ENCODE results near the gene CENPT. TPM values are rescaled to one million over a fixed set of nuclear protein-coding genes. Genes with fewer than 3 reads are reported as not detected.

The CENPT gene
- total RNA-seq, 1 experiment from 2014 or later: 60.9 TPM

DNA sequence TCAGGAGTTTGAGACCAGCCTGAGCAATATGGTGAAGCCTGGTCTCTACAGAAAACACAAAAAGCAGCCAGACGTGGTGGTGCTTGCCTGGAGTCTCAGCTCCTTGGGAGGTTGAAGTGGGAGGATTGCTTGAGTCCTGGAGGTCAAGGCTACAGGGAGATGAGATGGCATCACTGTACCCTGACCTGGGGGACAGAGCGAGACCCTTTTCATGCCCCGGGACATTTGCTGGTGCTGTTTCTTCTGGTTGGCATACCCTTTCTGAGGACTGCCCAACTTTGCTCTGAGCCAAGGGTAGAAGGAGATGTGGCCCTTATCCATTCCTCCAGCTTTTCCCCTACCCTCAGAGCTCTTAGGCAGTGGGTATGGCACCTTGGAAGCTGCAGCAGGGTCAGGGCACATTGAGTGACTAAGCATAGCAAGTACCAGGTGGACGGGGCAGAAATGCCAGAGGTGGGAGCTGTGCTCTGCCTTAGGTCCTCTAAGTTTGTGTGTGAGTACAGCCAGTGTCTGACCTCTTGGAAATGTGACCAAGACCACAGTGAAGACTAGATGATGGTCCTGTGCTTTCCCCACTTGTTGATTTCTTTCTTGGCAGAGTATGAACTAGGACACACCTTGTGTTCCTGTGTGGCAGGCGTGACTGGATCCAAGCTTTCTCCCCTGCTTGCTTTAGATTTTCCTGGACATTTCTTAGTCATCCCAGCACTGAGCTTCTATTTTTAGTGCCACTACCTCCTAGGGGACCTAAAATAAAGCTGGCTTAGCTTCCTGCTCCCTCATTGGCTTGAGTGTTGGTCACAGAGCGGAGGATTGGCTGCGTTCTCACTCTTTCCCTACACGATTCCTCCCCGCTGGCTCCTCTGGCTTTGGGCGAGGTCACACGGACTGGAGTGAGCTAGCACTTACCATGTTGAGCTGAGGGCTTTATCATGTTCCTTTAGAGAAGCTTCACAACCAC, 15.4 kb upstream of the CENPT start:
- peaks cover 3% of the 10 kb centered on the region for H4K20me1 ChIP-seq (ENCODE audit: control insufficient read depth, insufficient read depth, insufficient read length)
- no peak overlapping the region for H2BK5ac ChIP-seq (ENCODE audit: insufficient read length, low read length)
- H4K91ac ChIP-seq (ENCODE audit: insufficient read length, low read depth, low read length): no peak overlapping the region
- 0 out of 2 replicates have a peak, but pooled peaks cover 2% of the 10 kb centered on the region for H3K4me1 ChIP-seq (ENCODE audit: insufficient read depth, low read length)
- H3K14ac ChIP-seq (ENCODE audit: insufficient read depth, low read length): no peak overlapping the region
- no peak overlapping the region for H2BK15ac ChIP-seq (ENCODE audit: low read depth, low read length)
- no peak overlapping the region for H3K56ac ChIP-seq (ENCODE audit: insufficient read length, low read depth, low read length)
- no peak for DNase-seq
- H3K4me1 Mint-ChIP-seq: peaks cover 19 to 30% of the 10 kb centered on the region in 2 experiments
- H3K9ac ChIP-seq (ENCODE audit: extremely low read depth, insufficient read length, low read length): no peak overlapping the region
- no peaks in the 10 kb centered on the region for H3K9me3 ChIP-seq (ENCODE audit: control insufficient read depth, low read depth, low read length)
- peaks cover 3% of the 10 kb centered on the region for H3K79me1 ChIP-seq (ENCODE audit: insufficient read depth, low read depth, low read length, poor library complexity, severe bottlenecking)
- H3K4me2 ChIP-seq (ENCODE audit: insufficient read depth, insufficient read length, low read length): no peak overlapping the region
- H3K79me2 ChIP-seq (ENCODE audit: insufficient read depth, low read length): peaks cover 18% of the 10 kb centered on the region; the same call in 1 of the 2 replicates
- no peak overlapping the region for H4K8ac ChIP-seq (replicated peaks; ENCODE audit: insufficient read length, low read depth, low read length)
- no peak overlapping the region for H3T11ph ChIP-seq (ENCODE audit: low read length)
- H2BK12ac ChIP-seq (ENCODE audit: insufficient read length, low read depth, low read length): no peak overlapping the region
- peak overlapping the region; percentile 57 to 87 (median 77); a peak in 5 of 7 replicates for H3K27ac Mint-ChIP-seq
- no peaks in the 10 kb centered on the region for H3K27me3 Mint-ChIP-seq (ENCODE audit: low read depth)
- no peak for TF ChIP-seq CTCF (conservative IDR thresholded peaks at IDR 0.05)
- no peaks in the 10 kb centered on the region for H3K23me2 ChIP-seq (ENCODE audit: insufficient read length, low read depth, low read length, poor library complexity, severe bottlenecking)
- H3K23ac ChIP-seq (ENCODE audit: insufficient read length, low read depth, low read length): no peak overlapping the region
- H3K4me3 Mint-ChIP-seq: no peak overlapping the region
- no peaks in the 10 kb centered on the region for H3K27me3 ChIP-seq (ENCODE audit: insufficient read depth, low read length)
- H2AK5ac ChIP-seq (ENCODE audit: insufficient read length, low read length): no peak overlapping the region
- no peaks in the 10 kb centered on the region for H3K9me3 Mint-ChIP-seq
- H3K27ac ChIP-seq (ENCODE audit: insufficient read length, low read depth, low read length): no peak overlapping the region
- H3K18ac ChIP-seq (ENCODE audit: insufficient read length, low read depth, low read length): no peak overlapping the region
- H2AFZ ChIP-seq (ENCODE audit: low read length): no peak overlapping the region
- H3K4ac ChIP-seq (ENCODE audit: low read depth, low read length): no peak overlapping the region
- no CpG with 5 or more reads among the region's 11 CpGs for whole genome bisulfite sequencing (ENCODE audit: extremely low coverage, insufficient read length, low lambda C conversion rate)
- no peak overlapping the region for H2BK120ac ChIP-seq (ENCODE audit: low read depth, low read length, poor library complexity, severe bottlenecking)
- H4K5ac ChIP-seq (ENCODE audit: insufficient read length, low read depth, low read length): no peak overlapping the region
- H2BK20ac ChIP-seq (ENCODE audit: low read depth, low read length, poor library complexity, severe bottlenecking): no peak overlapping the region
- peaks cover 26 to 58% (median 54%) of the 10 kb centered on the region in 3 experiments for H3K36me3 Mint-ChIP-seq (ENCODE audit: insufficient read depth in 1 of 3, low read depth in 3 of 3)
